Pulmonary artery endothelial cell (primary cell): ENCODE measurements around the gene PIWIL4. TPM values are rescaled to one million over a fixed set of nuclear protein-coding genes. Genes with fewer than 3 reads are reported as not detected.

Source experiments
- DNase-seq: peaks from one replicate; pipeline ENCODE4 v3.0.0-alpha.2; 2011; ENCODE audit warnings: low read depth, low spot score
- total RNA-seq: library from RNA; depleted of rRNA; stranded (reverse); fragments of >200 nt; gene quantifications from 2 replicates; pipeline ENCODE4 v1.2.3, GENCODE V29; 2014

PIWIL4 gene
- total RNA-seq, 1 donor from 2014 or later, result 1.1 TPM

- DNase-seq, result no peak
Observed at GRCh38 chr11:94661444-94661843, 94.3 kb downstream of the PIWIL4 start.

GRCh38 chr11:94662065-94662779 is 95.1 kb downstream of the PIWIL4 start:
- no peak for DNase-seq

DNA sequence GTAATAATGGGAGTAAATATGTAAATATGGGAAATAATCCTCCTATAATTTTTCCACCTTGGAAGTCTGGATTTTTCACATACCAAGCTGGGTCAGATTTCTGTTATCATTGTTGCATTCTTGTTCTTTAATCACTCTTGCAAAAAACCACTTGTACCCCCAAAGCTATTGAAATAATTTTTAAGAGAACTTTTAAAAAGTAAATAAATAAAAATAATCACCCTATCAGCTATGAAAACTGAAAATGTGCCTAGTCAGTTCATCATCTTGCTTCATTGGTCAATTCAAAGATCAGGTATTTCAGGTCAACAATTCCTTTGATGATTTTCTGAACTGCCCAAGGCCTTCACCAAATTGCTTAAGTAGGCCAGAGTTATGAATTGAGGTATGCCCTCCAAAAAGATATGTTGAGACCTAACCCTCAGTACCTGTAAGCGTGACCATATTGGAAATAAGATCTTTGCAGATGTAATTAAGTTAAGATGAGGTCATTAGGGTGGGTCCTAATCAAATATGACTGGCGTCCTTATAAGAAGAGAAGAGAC is 95.8 kb downstream of the PIWIL4 start:
- no peak for DNase-seq

- no peak for DNase-seq
Observed at GRCh38 chr11:94664346-94664745, 97.2 kb downstream of the PIWIL4 start.

DNA sequence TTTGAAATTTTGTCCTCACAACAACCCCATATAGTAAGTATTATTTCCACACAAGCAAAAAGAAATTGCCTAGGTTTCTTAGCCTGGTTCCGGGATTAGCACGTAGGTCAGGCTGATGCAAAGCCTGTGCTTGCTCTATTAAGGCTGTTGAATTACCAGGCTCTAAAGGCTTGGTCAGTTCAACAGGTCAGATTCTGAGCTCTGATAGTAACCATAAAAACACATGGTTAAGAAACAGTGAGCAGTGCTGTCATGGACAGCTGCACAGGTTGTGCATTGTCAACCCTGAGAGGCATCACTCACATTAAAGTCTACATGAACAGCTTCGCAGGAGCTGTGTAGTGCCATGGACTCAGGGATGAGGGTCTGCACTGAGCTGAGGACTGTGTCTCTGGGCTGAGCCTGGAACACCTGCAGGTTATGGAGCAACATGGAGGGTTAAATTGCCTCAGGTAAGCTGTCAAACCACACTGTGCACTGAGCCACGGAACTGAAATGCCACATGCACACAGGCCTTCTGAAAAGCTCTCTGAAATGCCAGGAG is 98.0 kb downstream of the PIWIL4 start:
- no peak for DNase-seq

DNA sequence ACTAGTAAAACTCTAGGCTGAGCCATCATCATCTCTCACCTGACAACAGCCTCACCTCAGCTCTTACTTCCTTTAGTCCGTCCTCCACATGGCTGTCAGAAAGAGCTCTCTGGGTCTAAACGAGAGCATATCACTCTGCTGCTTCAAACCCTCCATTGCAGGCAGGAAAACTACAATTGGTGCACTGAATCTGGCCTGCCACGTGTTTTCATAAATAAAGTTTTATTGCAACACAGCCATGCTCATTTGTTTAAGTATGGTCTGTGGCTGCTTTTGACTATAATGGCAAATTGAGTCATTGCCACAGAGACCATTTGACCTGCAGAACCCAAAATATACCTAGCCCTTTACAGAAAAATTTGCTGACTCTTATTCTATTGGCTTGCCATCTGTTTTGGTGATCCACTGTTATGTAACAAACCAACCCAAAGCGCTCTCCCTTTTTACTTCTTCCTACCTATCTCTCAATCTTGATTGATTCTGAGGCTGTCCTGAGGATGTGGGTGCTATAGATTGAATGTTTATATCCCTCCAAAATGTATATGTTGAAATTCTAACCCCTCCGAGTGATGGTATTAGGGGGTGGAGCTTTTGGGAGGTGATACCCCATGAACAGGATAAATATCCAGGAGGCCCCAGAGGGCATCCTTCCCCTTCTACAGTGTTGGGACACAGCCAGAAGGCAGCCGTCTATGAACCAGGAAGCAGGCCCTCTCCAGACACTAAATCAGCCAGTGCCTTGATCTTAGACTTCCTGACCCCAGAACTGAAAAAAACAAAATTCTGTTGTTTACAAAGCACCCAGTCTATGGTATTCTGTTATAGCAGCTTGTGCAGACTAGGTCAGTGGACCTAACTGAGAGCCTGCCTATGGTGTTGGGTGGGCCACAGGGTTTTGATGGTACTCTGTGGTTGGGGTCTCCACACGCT is 99.9 kb downstream of the PIWIL4 start:
- no peak for DNase-seq

DNA sequence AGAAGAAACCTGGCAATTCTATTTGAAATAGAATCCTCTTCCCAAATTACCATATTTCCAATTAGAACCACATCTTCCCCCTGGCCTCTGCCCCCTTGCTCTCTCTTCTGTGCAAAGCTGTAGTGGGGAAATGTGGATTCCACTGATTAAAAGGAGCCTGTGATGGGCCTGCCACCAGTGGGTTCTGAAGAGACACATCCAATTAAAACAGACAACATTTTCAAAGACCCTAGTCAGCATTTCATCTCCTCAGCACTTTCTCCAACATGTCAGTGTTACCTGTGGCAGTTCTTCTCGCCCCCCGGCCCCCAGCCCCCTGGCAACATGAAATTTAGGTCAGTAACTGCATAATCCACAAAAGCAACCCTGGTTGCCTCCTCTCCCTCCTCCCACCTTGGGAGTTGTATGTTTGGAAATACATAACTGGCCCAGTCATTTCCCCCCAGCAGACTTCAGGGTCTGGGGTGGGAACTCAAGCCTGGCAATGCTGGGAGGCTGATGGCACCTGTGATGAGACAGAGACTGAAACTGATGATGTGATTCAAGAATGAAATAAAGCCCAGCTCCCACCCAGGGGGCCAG is 101.1 kb downstream of the PIWIL4 start:
- DNase-seq, result no peak

DNA sequence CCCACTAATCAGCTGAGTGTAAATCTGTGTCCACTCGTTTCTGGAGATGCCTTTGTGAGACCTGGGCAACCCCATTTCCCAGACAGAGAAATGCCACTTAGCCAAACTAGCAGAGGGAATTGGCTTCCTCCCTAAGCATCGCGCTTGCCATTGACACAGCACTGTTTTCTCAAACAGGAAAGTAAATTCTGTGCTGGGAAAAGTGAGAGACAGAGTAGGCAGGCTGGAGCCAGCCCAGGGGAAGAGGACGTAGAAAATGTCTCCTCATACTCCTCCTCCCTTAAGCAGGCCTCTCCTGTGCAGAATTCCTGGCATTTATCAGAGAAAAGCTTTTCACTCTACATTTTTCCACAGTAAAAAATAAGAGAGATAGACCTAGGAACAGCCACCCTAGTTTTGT is 101.9 kb downstream of the PIWIL4 start:
- DNase-seq, result no peak

Other genes with a start within 250 kb of the PIWIL4 start
- gene GPR83, start 165.9 kb upstream of the PIWIL4 start, total RNA-seq, result not detected in 2 replicates
- 14.5 and 21.9 TPM in 2 replicates for gene MRE11, start 73.5 kb upstream of the PIWIL4 start, total RNA-seq
- gene ANKRD49, start 73.4 kb upstream of the PIWIL4 start, total RNA-seq, result 8.6 and 12.4 TPM in 2 replicates
- not detected in 2 replicates for gene C11orf97, start 54.9 kb upstream of the PIWIL4 start, total RNA-seq
- gene FUT4, start 23.4 kb upstream of the PIWIL4 start, total RNA-seq, result 6.3 and 8.4 TPM in 2 replicates
- 46.2 and 49.5 TPM in 2 replicates for gene AMOTL1, start 201.0 kb downstream of the PIWIL4 start, total RNA-seq